Activated CD4-positive, alpha-beta T cell treated with anti-CD3 and anti-CD28 coated beads for 24 hours (primary cell): Measurements from ENCODE around the gene EOGT.

ENCODE experiments used
- DNase-seq, 2 donors: peaks; one replicate each; pipeline ENCODE4 v3.0.0-alpha.2; 2020; ENCODE audit warnings: low read depth in 2 of 2

The EOGT gene

DNA sequence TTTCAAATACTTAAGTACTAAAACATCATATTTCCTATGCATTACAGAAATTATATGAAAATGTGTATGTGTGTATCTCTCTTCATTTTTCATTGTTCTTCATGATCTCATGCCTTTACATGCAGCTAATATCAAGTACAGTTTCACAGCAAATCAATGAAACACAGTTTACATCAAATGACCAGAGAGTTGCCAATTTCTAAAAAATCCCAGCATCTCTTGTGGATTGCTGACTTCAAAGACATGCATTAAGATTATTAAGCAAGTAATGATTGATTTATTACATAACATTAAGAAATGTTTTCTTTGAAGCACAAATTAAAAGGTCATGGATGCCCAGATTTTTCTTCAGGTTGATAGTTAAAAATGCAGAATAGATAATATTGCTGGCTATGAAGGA lies 50.1 kb downstream of the EOGT start:
- DNase-seq, result no peak

DNA sequence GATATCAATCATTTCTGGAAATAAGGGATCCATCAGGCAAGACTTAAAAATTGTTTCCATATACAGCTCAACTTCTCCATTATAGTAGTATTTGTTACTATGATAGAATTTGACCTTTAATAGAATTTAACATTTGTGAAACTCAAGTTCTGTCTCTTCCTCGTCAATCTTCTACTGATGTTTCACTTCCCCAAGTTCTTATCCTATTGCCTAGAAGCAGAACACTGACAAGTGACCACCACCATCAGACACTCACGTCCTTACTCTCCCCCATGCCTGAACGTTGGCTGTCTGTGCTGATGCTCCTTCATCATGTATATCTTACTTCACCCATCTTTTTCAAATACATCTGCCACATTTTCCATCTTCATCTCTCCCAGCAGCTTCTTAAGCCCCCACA lies 54.6 kb downstream of the EOGT start:
- no peak for DNase-seq

DNA sequence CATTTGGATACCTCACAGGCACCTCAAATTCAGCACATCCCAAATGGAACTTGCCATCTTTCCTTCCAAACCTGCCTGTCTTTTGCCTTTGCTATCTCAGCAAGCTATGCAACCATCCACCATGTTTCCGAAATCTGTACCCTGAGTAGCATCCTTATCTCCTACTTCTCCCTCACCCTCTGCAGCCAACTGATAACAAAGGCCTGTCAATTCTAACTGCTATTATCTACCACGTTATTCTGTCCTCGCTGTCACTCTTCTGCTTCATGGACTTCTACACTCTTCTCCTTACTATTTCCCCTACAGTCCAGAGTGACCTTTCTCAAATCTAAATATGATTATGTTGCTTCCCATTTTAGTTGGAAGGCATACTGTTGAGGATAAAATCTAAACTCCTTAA lies 55.6 kb downstream of the EOGT start:
- DNase-seq, result no peak

DNA sequence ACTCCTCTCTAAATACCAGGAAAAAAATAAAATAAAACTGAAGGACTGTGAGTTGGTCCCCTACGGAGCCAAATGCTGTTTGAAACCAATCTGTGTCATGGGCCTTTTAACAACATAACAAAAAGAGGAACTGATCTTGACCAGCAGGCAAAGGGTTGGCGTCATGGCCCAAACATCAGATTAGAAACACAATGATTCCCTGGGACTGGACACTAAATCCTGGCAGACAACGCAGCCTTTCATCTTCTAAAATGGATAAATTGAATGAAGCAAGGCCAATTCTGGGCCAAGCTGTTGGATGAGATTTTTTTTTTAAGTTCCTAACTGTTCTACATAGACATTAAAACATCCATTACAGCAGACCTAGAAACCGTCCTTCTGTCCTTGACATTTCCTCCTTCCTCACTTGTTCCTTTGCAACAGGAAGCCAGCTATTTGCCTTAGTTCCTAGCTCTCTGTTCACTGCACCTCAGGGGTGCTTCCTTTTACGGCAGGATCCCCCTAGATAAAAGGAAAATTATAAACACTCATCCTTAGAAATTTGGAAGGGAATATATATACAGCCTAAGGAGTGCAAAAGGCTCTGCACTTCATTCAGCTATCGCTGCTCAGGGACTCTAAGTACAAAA lies 59.6 kb downstream of the EOGT start:
- DNase-seq, result no peak

DNA sequence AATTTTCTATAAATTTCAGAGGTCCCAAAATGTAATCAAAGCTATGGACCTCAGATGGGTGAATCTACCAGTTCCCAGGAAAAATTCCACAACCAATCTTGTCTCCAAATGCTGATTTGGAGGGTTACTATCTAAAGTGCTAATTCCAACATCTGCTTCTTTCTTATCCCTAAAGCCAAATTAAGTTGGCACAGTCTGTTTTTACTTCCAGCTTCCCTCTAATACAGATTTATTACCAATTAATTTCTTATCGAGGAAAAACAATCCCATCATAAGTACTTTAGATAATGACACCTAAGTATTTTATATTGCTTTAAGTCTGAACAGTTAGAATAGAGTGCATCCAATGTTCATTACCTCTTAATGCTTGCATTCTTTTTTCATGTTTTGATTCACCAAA lies 68.3 kb downstream of the EOGT start:
- DNase-seq, result no peak

DNA sequence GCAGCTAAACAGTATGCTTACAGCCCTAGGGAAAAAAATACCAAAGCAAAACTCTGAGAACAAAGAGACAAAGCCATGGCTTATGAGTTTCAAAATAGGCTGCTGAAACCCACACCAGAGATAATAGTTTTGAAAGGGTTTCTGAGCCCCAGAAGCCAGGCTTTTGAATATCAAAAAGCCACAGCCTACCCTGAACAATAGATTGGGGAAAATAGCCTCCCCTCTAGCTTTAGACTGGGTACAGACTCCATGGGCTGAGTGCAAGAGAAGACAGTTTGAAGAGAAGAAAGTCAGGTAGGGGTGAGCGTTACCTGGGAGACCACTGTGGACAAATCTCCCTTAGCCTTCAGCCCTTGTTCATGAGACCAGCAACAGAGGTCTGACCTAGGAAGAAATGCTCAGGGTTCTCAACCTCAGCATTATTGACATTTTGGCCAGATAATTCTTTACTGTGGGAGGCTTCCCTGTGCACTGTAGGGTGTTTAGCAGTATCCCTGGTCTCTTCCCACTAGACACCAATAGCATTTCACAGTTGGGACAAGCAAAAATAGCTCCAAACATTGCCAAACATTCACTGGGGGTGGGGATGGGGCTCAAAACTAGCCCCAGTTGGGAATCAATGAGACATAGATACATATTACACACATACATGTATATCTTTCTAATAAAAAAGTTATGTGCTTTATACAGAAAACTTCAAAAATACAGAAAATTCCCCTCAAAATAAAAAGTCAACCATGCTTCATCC lies 69.6 kb downstream of the EOGT start:
- DNase-seq, result no peak

DNA sequence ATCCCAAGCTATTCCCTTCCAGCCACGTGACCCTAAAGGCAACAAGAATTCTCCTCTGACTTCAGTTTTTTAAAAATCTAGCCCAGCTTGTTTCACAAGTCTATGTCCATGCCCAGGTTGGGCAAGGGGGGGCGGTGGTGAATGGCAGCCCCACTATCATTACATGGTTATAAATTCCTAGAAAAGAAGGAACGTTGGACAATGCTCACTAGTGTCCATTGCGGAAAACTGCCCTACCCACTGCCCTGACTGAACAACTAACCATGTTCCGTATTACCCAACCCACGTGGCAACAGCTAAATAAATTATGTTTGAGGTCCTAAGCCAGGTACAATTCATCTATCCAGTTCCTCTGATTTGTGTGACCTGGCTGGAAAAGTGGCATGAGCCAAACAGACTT lies 72.4 kb downstream of the EOGT start:
- DNase-seq, result no peak

DNA sequence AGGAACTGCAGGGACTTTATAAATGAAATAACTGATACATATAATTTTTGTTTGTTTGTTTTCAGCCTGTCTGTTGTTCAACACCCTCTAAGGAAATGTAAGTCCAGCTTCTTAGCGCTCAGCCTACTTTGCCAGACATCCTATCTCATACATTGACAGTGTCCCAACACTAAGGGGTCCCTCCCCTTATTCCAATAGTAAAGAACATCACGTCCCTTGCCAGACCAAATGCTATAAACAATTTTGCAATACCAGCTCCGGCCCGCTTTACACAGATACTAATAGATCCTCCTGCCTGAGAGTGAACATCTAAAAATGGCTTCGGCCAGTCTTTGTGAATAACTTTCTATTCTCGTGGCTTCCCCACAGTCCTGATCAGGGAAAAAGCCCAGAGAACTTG lies 76.6 kb downstream of the EOGT start:
- DNase-seq, result no peak

DNA sequence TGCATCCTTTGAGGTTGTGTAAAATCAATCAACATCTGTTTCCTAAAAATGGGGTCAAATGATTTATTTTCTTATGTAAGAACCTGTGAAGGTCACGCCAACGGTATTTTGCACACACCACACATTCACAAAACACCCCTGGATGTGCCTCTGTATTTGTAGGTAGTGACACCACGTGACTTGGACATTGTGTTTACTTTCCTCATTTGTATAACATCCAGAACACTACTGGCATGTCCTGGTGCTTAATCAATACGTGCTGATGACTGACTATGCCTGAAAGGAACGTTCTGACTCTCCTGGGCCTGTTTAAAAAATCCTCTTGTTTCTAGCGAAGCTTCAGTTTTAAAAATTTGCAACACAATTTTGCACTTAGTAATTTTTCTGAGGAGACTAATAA lies 77.7 kb downstream of the EOGT start:
- DNase-seq, result no peak

DNA sequence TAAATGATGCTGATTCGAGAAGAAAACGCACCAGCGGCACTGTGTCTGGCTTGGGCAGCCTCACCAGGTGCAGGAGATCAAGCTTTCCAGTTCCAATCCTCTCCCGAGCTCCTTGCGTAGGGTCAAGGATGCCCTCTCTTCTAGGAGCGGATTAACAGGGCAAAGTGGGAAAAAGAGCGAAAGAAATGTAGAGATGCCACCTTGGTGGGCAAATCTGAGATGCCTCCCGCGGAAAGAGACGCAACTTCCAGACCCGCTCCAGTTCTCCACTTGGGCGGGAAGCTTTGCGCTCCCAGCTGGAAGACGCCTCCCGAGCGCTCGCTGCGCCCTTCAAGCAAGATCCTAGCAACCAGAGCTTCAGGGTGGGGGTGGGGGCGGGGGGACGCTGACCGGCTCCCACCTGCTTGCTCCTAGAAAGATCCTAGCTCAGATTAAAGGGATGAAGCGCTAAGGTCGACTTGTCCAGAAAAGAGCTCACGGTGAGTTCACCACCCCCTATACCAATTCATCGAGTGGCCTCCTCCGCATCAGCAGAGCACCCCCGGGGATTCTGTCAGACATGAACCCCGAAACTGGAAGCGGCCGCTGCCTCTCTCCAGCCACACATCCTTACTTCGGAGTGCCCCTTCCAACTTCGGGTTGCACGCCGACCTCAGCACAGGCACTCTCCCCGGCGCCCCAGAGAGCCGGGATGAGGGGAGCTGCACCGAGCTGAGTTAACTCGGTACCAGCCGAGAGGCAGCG lies 81.9 kb downstream of the EOGT start:
- no peak for DNase-seq
